CD4-positive, alpha-beta T cell treated with Interleukin-6 at 100 ng/mL for 8 hours (primary cell): ENCODE data around the gene GCHFR.

ENCODE experiments used
- DNase-seq: peaks from one replicate; pipeline ENCODE4 v3.0.0-alpha.2; 2020; ENCODE audit warnings: mixed read lengths, low spot score

The GCHFR gene

GRCh38 chr15:40808861-40809450, 45.1 kb downstream of the GCHFR start:
- no peak for DNase-seq

GRCh38 chr15:40812721-40813425, 49.0 kb downstream of the GCHFR start:
- no peak for DNase-seq

- DNase-seq: no peak
Observed at GRCh38 chr15:40815042-40815698, 51.3 kb downstream of the GCHFR start.
